GM12872 (cell line): ENCODE results near the gene CKAP5.

Experiments
- CTCF ChIP-seq: IDR thresholded peaks from 3 replicates; pipeline ENCODE4 v1.5.1; 2011; ENCODE audit warnings: low read depth, mild to moderate bottlenecking, low read length, moderate library complexity; ENCODE audit not compliant: insufficient read depth

CKAP5 gene

DNA sequence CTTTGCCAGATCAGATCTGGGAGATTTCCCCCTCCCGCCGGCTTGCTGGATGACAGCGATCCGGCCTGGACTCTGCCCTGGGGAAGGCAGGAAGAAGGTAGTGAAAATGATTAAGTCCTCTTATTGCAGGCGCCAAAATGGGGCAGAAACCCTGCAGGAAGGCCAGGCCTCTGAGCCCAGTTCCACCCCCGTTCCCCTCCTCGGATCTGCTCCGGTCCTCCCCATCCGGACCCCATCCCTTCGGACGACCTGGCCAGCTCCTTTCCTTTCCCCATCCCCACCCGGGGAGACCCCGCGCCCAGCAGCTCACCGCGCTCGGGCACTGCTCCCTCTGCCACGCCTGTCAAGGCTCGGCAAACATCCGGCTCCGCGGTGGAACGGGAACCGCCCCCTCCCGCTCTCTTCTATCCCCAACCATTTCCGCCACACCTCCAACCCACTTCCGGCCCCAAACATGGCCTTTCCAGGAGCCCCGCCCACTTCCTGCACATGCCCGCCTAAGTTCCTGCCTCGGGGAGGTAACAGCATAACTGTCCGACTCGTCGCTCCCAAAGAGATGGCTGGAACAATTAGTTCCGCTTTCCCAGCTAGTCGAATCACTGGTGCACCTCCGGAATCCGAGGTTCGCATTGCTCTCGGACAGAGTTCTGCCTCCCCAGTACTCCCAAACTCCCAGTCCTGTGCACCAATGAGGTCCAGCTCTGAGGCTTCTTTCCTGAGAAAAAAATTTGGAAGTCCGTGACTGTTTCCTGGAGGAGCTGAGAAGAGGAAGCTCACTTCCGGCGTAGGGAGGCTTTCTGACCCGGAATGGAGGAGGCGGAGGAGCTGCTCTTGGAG is 145.6 kb downstream of the CKAP5 start, which contains the start of the genes ARHGAP1 and ZNF408:
ARHGAP1 (minus strand) TSS at position 379 of the 837 bp plus-strand sequence. CDS start 4,512 bp downstream, outside the sequence.
ZNF408 (plus strand) TSS at position 791 of the 837 bp plus-strand sequence; CDS start at position 808, 17 bp downstream.
- no peak for TF ChIP-seq CTCF

DNA sequence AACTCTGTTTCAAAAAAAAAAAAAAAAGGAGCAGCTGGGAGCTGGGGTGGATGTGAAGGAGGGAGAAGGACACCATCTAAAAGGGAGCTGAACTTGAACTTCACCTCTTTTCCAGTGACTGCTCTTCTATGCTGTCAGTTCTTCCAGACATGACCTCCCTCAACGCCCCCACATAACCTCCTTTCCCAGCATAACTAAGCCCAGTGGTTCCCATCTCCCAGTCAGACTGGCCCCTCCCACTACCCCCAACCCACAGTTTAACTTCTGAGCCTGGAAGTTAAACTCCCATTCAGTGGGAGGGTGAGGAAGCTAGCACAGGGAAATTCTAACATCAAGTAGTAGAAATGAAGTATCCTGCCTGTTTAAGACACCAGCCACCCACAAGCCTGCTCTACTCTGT is 147.5 kb downstream of the CKAP5 start:
- TF ChIP-seq CTCF = no peak

DNA sequence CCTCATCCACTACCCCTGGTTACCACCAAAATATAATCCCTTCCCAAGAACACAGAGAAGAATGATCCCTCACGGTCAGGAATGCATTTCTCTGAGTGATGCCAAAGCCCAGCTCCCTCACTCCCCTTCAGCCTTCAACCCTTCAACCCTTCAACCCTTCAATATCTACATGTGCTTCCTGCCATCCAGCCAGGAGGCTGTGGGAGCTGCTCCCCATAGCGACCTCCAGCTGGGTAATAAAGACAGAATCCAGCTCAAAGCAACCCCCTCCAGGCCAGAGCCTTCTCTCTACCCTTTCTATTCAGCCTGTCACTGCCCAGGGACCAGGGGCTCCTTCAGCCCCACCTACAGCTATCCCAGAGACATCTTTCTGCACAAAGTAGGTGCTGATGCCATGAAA is 148.4 kb downstream of the CKAP5 start:
- TF ChIP-seq CTCF = no peak

DNA sequence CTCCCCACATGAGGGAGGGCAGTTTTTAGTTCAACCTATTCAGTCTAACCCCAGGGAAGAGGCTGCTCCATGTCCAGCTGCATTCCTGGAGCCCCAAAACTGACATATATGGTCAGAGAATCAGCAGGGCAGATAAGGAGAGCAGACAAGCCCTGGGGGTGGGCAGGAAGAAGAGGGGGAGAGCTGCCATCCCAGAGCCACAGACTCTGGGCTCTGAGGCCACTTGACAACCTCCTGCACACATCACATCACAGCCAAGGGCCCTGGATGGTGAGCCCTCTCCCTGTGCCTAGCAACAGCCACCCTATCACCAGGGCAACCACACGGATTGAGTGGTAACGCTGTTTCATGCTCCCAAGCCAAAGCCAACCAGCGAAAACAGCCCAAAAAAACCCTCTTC is 148.8 kb downstream of the CKAP5 start:
- no peak for TF ChIP-seq CTCF

- TF ChIP-seq CTCF = no peak
Observed at GRCh38 chr11:46696212-46696558, 149.9 kb downstream of the CKAP5 start.

DNA sequence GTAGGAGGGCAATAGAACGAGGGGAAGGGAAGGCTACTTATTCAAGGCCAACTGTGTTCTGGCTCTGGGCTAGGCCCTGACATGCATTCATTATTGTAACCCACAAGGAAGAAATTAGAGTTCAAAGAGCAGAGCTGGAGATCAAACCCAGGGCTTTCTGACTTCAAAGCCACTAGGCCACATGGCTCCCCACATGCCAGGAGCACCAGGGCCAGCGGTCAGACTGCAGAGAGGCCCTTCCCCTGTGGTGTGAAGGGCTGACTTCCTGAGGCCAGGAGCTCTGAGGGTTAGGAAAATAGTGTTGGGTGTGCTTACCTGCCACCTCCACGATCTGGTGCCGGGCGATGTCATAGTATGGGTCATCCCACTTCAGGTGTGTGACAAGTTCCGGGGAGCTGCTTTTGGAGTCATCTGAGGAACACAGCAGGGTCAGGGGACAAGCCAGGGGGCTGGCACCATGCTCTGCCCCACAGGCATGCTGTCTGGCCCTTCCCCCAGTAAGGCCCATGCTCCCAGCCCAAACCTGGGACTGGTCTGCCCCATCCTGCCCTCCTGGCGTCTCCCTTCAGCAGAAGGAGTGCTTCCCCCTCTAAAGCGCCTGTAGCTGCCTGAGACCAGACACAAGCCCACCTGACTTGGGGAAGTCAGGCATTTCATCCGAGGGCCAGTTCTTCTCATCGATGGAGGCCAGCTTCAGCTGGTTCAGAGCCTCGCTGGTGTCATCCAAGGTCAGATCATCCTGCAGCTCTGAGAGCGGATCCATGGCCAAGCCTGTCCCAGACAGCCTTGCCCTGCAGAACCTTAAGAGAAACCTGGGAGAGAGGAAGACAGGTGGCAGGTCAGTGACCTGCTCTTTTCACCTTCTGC is 150.5 kb downstream of the CKAP5 start:
- TF ChIP-seq CTCF = no peak

DNA sequence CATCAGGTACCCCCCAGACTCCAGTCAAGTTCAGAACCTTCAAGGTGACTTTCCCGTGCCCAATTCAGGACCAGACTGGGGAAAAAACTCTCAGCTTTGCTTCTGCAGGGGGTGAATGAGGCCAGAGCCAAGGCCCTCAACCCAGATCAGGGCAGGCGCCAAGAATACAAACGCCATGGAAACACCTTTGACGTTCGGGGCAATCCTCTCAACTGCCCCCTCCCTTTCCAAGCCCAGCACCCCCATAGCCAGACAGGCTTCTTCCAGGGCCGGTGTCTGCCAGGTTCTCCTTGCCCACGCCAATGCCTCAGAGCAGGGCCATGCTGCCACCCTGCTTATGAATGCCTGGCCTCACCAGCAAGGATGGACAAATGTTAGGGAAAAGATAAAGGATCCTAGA is 151.5 kb downstream of the CKAP5 start:
- no peak for TF ChIP-seq CTCF
